GM12801 (cell line): ENCODE measurements around the gene LAMP1.

Experiments
- CTCF ChIP-seq: IDR thresholded peaks from one replicate; pipeline ENCODE4 v1.5.1; 2011; ENCODE audit warnings: control low read depth; ENCODE audit not compliant: insufficient read length; ENCODE audit errors: extremely low read depth

LAMP1 gene

GRCh38 chr13:113296823-113297369, at the start of gene LAMP1:
LAMP1 (plus strand) TSS chr13:113297239; CDS start chr13:113297435, 196 bp downstream.
- TF ChIP-seq CTCF: no peak

GRCh38 chr13:113252516-113253095, 44.4 kb upstream of the LAMP1 start:
- TF ChIP-seq CTCF: no peak

GRCh38 chr13:113258321-113259054, 38.6 kb upstream of the LAMP1 start:
- TF ChIP-seq CTCF: no peak

- no peak for TF ChIP-seq CTCF
Observed at GRCh38 chr13:113260996-113261395, 36.0 kb upstream of the LAMP1 start.

- no peak for TF ChIP-seq CTCF
Observed at GRCh38 chr13:113267642-113268405, 29.2 kb upstream of the LAMP1 start.

GRCh38 chr13:113272031-113272430, 25.0 kb upstream of the LAMP1 start:
- TF ChIP-seq CTCF: no peak

- TF ChIP-seq CTCF: no peak
Observed at GRCh38 chr13:113272701-113273181, 24.3 kb upstream of the LAMP1 start.
